H9 (cell line): Measurements from ENCODE around the gene YAF2. TPM values are rescaled to one million over a fixed set of nuclear protein-coding genes. Genes with fewer than 3 reads are reported as not detected.

Experiments used
- DNase-seq: peaks from one replicate; pipeline ENCODE4 v3.0.0-alpha.2; 2017
- H2AFZ ChIP-seq: one replicate; pipeline ENCODE4 v1.6.1; 2013; ENCODE audit warnings: mild to moderate bottlenecking, low read length, control low read depth, moderate library complexity
- H2AK5ac ChIP-seq: 2 replicates; pipeline ENCODE4 v1.6.1; 2013; ENCODE audit warnings: low read length, control low read depth, mixed read lengths; ENCODE audit not compliant: insufficient read length
- H2BK120ac ChIP-seq: one replicate; pipeline ENCODE4 v1.6.1; 2013; ENCODE audit warnings: low read depth, mild to moderate bottlenecking, low read length, control low read depth, inconsistent platforms; ENCODE audit not compliant: poor library complexity, severe bottlenecking
- H2BK12ac ChIP-seq: 2 replicates; pipeline ENCODE4 v1.6.1; 2013; ENCODE audit warnings: low read length, control low read depth, mixed read lengths, low read depth; ENCODE audit not compliant: insufficient read length
- H2BK15ac ChIP-seq: 2 replicates; pipeline ENCODE4 v1.6.1; 2013; ENCODE audit warnings: low read depth, low read length, control low read depth
- H2BK20ac ChIP-seq: one replicate; pipeline ENCODE4 v1.6.1; 2013; ENCODE audit warnings: low read depth, mild to moderate bottlenecking, low read length, control low read depth, inconsistent platforms; ENCODE audit not compliant: poor library complexity, severe bottlenecking
- H2BK5ac ChIP-seq: 2 replicates; pipeline ENCODE4 v1.6.1; 2013; ENCODE audit warnings: low read length, control low read depth, mixed read lengths; ENCODE audit not compliant: insufficient read length
- H3K14ac ChIP-seq: 2 replicates; pipeline ENCODE4 v1.6.1; 2013; ENCODE audit warnings: low read length, control low read depth; ENCODE audit not compliant: insufficient read depth
- H3K18ac ChIP-seq: 2 replicates; pipeline ENCODE4 v1.6.1; 2013; ENCODE audit warnings: low read depth, mild to moderate bottlenecking, mixed read lengths, low read length, control low read depth; ENCODE audit not compliant: insufficient read length
- H3K23ac ChIP-seq: 2 replicates; pipeline ENCODE4 v1.6.1; 2013; ENCODE audit warnings: low read length, control low read depth, mixed read lengths, low read depth; ENCODE audit not compliant: insufficient read length
- H3K23me2 ChIP-seq: 2 replicates; pipeline ENCODE4 v1.6.1; 2013; ENCODE audit warnings: low read depth, mild to moderate bottlenecking, mixed read lengths, low read length, control low read depth; ENCODE audit not compliant: insufficient read length, poor library complexity, severe bottlenecking
- H3K27ac ChIP-seq: 2 replicates; pipeline ENCODE4 v1.5.1; 2013; ENCODE audit warnings: low read length, control low read depth, mixed read lengths, low read depth; ENCODE audit not compliant: insufficient read length
- H3K27me3 ChIP-seq: 2 replicates; pipeline ENCODE4 v1.6.1; 2013; ENCODE audit warnings: low read length, control low read depth, inconsistent platforms; ENCODE audit not compliant: insufficient read depth
- H3K4ac ChIP-seq: 2 replicates; pipeline ENCODE4 v1.6.1; 2013; ENCODE audit warnings: low read depth, mild to moderate bottlenecking, control low read depth, inconsistent platforms, low read length, moderate library complexity
- H3K4me1 ChIP-seq: 2 replicates; pipeline ENCODE4 v1.6.1; 2013; ENCODE audit warnings: low read length, control low read depth, inconsistent platforms; ENCODE audit not compliant: insufficient read depth
- H3K4me2 ChIP-seq: 2 replicates; pipeline ENCODE4 v1.6.1; 2013; ENCODE audit warnings: low read length, control low read depth, mixed read lengths; ENCODE audit not compliant: insufficient read length, insufficient read depth
- H3K56ac ChIP-seq: 2 replicates; pipeline ENCODE4 v1.6.1; 2013; ENCODE audit warnings: low read depth, mild to moderate bottlenecking, mixed read lengths, low read length, control low read depth; ENCODE audit not compliant: insufficient read length
- H3K79me1 ChIP-seq: 2 replicates; pipeline ENCODE4 v1.6.1; 2013; ENCODE audit warnings: low read depth, mild to moderate bottlenecking, moderate library complexity, low read length, control low read depth, inconsistent platforms; ENCODE audit not compliant: insufficient read depth, poor library complexity, severe bottlenecking
- H3K79me2 ChIP-seq: 2 replicates; pipeline ENCODE4 v1.6.1; 2013; ENCODE audit warnings: low read length, control low read depth, inconsistent platforms; ENCODE audit not compliant: insufficient read depth
- H3K9ac ChIP-seq: 2 replicates; pipeline ENCODE4 v1.6.1; 2013; ENCODE audit warnings: low read length, control low read depth, mixed read lengths; ENCODE audit not compliant: insufficient read length; ENCODE audit errors: extremely low read depth
- H3K9me3 ChIP-seq: one replicate; pipeline ENCODE4 v1.6.1; 2013; ENCODE audit warnings: low read depth, low read length, inconsistent platforms; ENCODE audit not compliant: control insufficient read depth
- H3T11ph ChIP-seq: one replicate; pipeline ENCODE4 v1.6.1; 2013; ENCODE audit warnings: mild to moderate bottlenecking, low read length, control low read depth, inconsistent platforms
- H4K20me1 ChIP-seq: one replicate; pipeline ENCODE4 v1.6.1; 2013; ENCODE audit not compliant: control insufficient read depth, insufficient read length, insufficient read depth
- H4K5ac ChIP-seq: 2 replicates; pipeline ENCODE4 v1.6.1; 2013; ENCODE audit warnings: low read depth, mild to moderate bottlenecking, mixed read lengths, low read length, control low read depth; ENCODE audit not compliant: insufficient read length
- H4K8ac ChIP-seq: replicated peaks from 2 replicates; pipeline ENCODE4 v1.6.1; 2013; ENCODE audit warnings: low read length, control low read depth, mixed read lengths, low read depth; ENCODE audit not compliant: insufficient read length
- H4K91ac ChIP-seq: 2 replicates; pipeline ENCODE4 v1.6.1; 2013; ENCODE audit warnings: low read depth, mild to moderate bottlenecking, moderate library complexity, mixed read lengths, low read length, control low read depth; ENCODE audit not compliant: insufficient read length
- H3K27ac Mint-ChIP-seq, 3 experiments: 2 replicates in 2 of 3; 3 replicates in 1 of 3; pipeline ENCODE4 v1.8.0; 2020 to 2021; ENCODE audit warnings: mixed read lengths in 3 of 3, mild to moderate bottlenecking in 1 of 3, moderate library complexity in 1 of 3
- H3K27me3 Mint-ChIP-seq: 2 replicates; pipeline ENCODE4 v1.8.0; 2021; ENCODE audit warnings: low read depth, mild to moderate bottlenecking, moderate library complexity, mixed read lengths
- H3K36me3 Mint-ChIP-seq, 3 experiments: 2 replicates in 2 of 3; 3 replicates in 1 of 3; pipeline ENCODE4 v1.8.0; 2020 to 2021; ENCODE audit warnings: low read depth in 3 of 3, mixed read lengths in 3 of 3; ENCODE audit not compliant: insufficient read depth in 1 of 3
- H3K4me1 Mint-ChIP-seq, 2 experiments: 2 replicates each; pipeline ENCODE4 v1.8.0; 2020; ENCODE audit warnings: mixed read lengths in 2 of 2
- H3K4me3 Mint-ChIP-seq, 2 experiments: 2 replicates in 1 of 2; 3 replicates in 1 of 2; pipeline ENCODE4 v1.8.0; 2020 to 2021; ENCODE audit warnings: mild to moderate bottlenecking in 2 of 2, mixed read lengths in 2 of 2, moderate library complexity in 1 of 2
- H3K9me3 Mint-ChIP-seq, 2 experiments: 2 replicates in 1 of 2; 3 replicates in 1 of 2; pipeline ENCODE4 v1.8.0; 2020; ENCODE audit warnings: mild to moderate bottlenecking in 2 of 2, mixed read lengths in 2 of 2, moderate library complexity in 1 of 2
- CTCF ChIP-seq: fragments of 200-600 bp; sonication (generic); conservative IDR thresholded peaks from 3 replicates; pipeline ENCODE4 v1.8.0; 2021; ENCODE audit warnings: antibody characterized with exemption, mild to moderate bottlenecking
- WGBS: extraction: QIAGEN DNeasy Blood & Tissue Kit; methylation state at CpG from one replicate; pipeline ENCODE4 v1.1.7; 2013; ENCODE audit warnings: missing lambda C conversion rate, low lambda C conversion rate, mixed read lengths; ENCODE audit not compliant: insufficient read length; ENCODE audit errors: extremely low coverage; 5-methylcytosine and 5-hydroxymethylcytosine counted together
- total RNA-seq: library from RNA; stranded (reverse); gene quantifications from 2 replicates; pipeline ENCODE4 v1.2.1, GENCODE V29; 2021

The YAF2 gene
- total RNA-seq, 1 experiment from 2014 or later, result 1.9 TPM

GRCh38 chr12:42204819-42205218 is 33.2 kb downstream of the YAF2 start:
- H3K4me2 ChIP-seq, result no peak overlapping the region
- Mint-ChIP-seq H3K9me3 (no peaks in the 10 kb centered on the region), H3K36me3 (no peaks in the 10 kb centered on the region), H3K4me1 (peaks cover 0 to 6% of the 10 kb centered on the region in 2 experiments; a peak in 2 of 4 replicates), H3K27me3 (peaks cover 8% of the 10 kb centered on the region), H3K4me3 (no peak overlapping the region), H3K27ac (no peak overlapping the region)
- no peak overlapping the region for H3K14ac ChIP-seq
- no peaks in the 10 kb centered on the region for H3K79me2 ChIP-seq
- no peak overlapping the region for H2AFZ ChIP-seq
- no peak overlapping the region for H3T11ph ChIP-seq
- no peak overlapping the region for H3K18ac ChIP-seq
- no peak overlapping the region for H3K9ac ChIP-seq
- H2BK120ac ChIP-seq, result no peak overlapping the region
- H2AK5ac ChIP-seq, result no peak overlapping the region
- H2BK5ac ChIP-seq, result no peak overlapping the region
- H3K27me3 ChIP-seq, result no peaks in the 10 kb centered on the region
- no peak overlapping the region for H4K5ac ChIP-seq
- H2BK15ac ChIP-seq, result no peak overlapping the region
- no peaks in the 10 kb centered on the region for H3K9me3 ChIP-seq
- no peak for TF ChIP-seq CTCF
- no peak overlapping the region for H2BK20ac ChIP-seq
- H4K8ac ChIP-seq, result no peak overlapping the region
- DNase-seq, result no peak
- no peak overlapping the region for H2BK12ac ChIP-seq
- H3K4ac ChIP-seq, result no peak overlapping the region
- no peaks in the 10 kb centered on the region for H3K79me1 ChIP-seq
- no peak overlapping the region for H4K91ac ChIP-seq
- no peak overlapping the region for H3K56ac ChIP-seq
- H3K27ac ChIP-seq, result no peak overlapping the region
- H3K23me2 ChIP-seq, result no peaks in the 10 kb centered on the region
- no CpG with 5 or more reads among the region's 1 CpG for WGBS
- no peaks in the 10 kb centered on the region for H3K4me1 ChIP-seq
- H3K23ac ChIP-seq, result no peak overlapping the region
- no peaks in the 10 kb centered on the region for H4K20me1 ChIP-seq
